Testis (tissue), 3 donors: ENCODE measurements around the gene ITIH6. TPM values are rescaled to one million over a fixed set of nuclear protein-coding genes. Genes with fewer than 3 reads are reported as not detected.
"Not testable (repeated sequence)": the region's sequence is repeated elsewhere in the genome, so short reads cannot be mapped to it uniquely, and the experiment has no call there.

Experiments
- DNase-seq: peaks from one replicate; pipeline ENCODE4 v3.0.0-alpha.2; 2019
- H3K27ac ChIP-seq, 2 donors: fragments of 200-600 bp; sonication (generic); one replicate each; pipeline ENCODE4 v1.5.1; 2019
- H3K27me3 ChIP-seq: fragments of 200-600 bp; sonication (generic); one replicate; pipeline ENCODE4 v1.5.1; 2019
- H3K36me3 ChIP-seq: fragments of 200-600 bp; sonication (generic); one replicate; pipeline ENCODE4 v1.5.1; 2017; ENCODE audit warnings: low read depth; ENCODE audit errors: missing control alignments
- H3K4me1 ChIP-seq: fragments of 200-600 bp; sonication (generic); one replicate; pipeline ENCODE4 v1.5.1; 2019
- H3K4me3 ChIP-seq, 2 donors: fragments of 200-600 bp; sonication (generic); one replicate each; pipeline ENCODE4 v1.5.1; 2017 to 2019
- H3K9me3 ChIP-seq: fragments of 200-600 bp; sonication (generic); one replicate; pipeline ENCODE4 v1.5.1; 2017
- CTCF ChIP-seq, 3 experiments: fragments of 450-650 bp in 2 of 3; fragments of 200-600 bp in 1 of 3; sonication (generic) in 1 of 3; IDR thresholded peaks; one replicate each; pipeline ENCODE4 v1.5.1; 2016 to 2019; ENCODE audit warnings: antibody characterized with exemption in 3 of 3, mild to moderate bottlenecking in 2 of 3, moderate library complexity in 1 of 3
- POLR2A ChIP-seq: fragments of 450-650 bp; IDR thresholded peaks from one replicate; pipeline ENCODE4 v1.6.1; 2017; ENCODE audit warnings: antibody characterized with exemption, mild to moderate bottlenecking, moderate library complexity
- WGBS, 2 donors: methylation state at CpG; one replicate each; pipeline ENCODE4 v1.1.5; 2018; 5-methylcytosine and 5-hydroxymethylcytosine counted together
- intact Hi-C: fragments of 100-400 bp; cut with DNase I; formaldehyde crosslinking; loops from one replicate; pipeline ENCODE4 v1.15.1; 2023; ENCODE audit warnings: low total_unique reads
- polyA plus RNA-seq: library from polyadenylated mRNA; stranded (reverse); fragments of 350-450 nt; fragmentation: Illumina TruSeq; extraction: RNeasy Lipid Tissue Mini Kit (QIAGEN cat#74804); gene quantifications from one replicate; pipeline ENCODE4 v1.2.3, GENCODE V29; 2014; ENCODE audit warnings: low read depth, low replicate concordance; ENCODE audit not compliant: insufficient read depth
- total RNA-seq, 2 donors: library from RNA; depleted of rRNA; stranded (reverse); fragments of >200 nt; gene quantifications; one replicate each; pipeline ENCODE4 v1.2.3, GENCODE V29; 2016

Gene ITIH6
- total and polyA plus RNA-seq, 3 donors from 2014 or later: 0.06 TPM; not detected in 2

GRCh38 chrX:54788446-54788845, 9.6 kb downstream of the ITIH6 start:
- no peak for TF ChIP-seq CTCF (IDR thresholded peaks at IDR 0.05)
- no peak for TF ChIP-seq POLR2A
- intact Hi-C loops: no loop called here
- H3K27ac ChIP-seq: no peak overlapping the region
- no peaks in the 10 kb centered on the region for H3K36me3 ChIP-seq
- H3K9me3 ChIP-seq: no peaks in the 10 kb centered on the region
- WGBS, 2 donors: 95 to 98% methylated on average over 4 to 9 of the region's 9 CpGs
- H3K27me3 ChIP-seq: no peaks in the 10 kb centered on the region
- no peak overlapping the region for H3K4me3 ChIP-seq
- no peaks in the 10 kb centered on the region for H3K4me1 ChIP-seq
- DNase-seq: no peak

GRCh38 chrX:54786967-54787366, 11.1 kb downstream of the ITIH6 start:
- H3K9me3 ChIP-seq: no peaks in the 10 kb centered on the region
- TF ChIP-seq POLR2A: no peak
- TF ChIP-seq CTCF (IDR thresholded peaks at IDR 0.05): no peak
- 90 to 100% methylated on average over 2 of the region's 2 CpGs for WGBS, 2 donors
- DNase-seq: no peak
- no peak overlapping the region for H3K27ac ChIP-seq
- no peak overlapping the region for H3K4me3 ChIP-seq
- H3K27me3 ChIP-seq: no peaks in the 10 kb centered on the region
- H3K4me1 ChIP-seq: no peaks in the 10 kb centered on the region
- H3K36me3 ChIP-seq: no peaks in the 10 kb centered on the region
- intact Hi-C loops: no loop called here

- intact Hi-C loops: no loop called here
- Histone ChIP-seq H3K9me3 (no peaks in the 10 kb centered on the region), H3K27me3 (no peaks in the 10 kb centered on the region), H3K4me1 (no peaks in the 10 kb centered on the region), H3K27ac (no peak overlapping the region), H3K4me3 (no peak overlapping the region), H3K36me3 (no peaks in the 10 kb centered on the region)
- DNase-seq: peak; percentile 38
- TF ChIP-seq CTCF (IDR thresholded peaks at IDR 0.05): no peak
- TF ChIP-seq POLR2A: no peak
- 51 to 81% methylated on average over 3 to 4 of the region's 4 CpGs for WGBS, 2 donors
Observed at GRCh38 chrX:54785901-54786300, 12.2 kb downstream of the ITIH6 start.

GRCh38 chrX:54776987-54777672, 20.9 kb downstream of the ITIH6 start:
- 89 to 93% methylated on average over 4 to 6 of the region's 6 CpGs for WGBS, 2 donors
- Histone ChIP-seq H3K4me3 (no peak overlapping the region), H3K27me3 (no peaks in the 10 kb centered on the region), H3K4me1 (no peaks in the 10 kb centered on the region), H3K36me3 (no peaks in the 10 kb centered on the region), H3K9me3 (no peaks in the 10 kb centered on the region), H3K27ac (no peak overlapping the region)
- no peak for TF ChIP-seq CTCF (IDR thresholded peaks at IDR 0.05)
- no peak for TF ChIP-seq POLR2A
- intact Hi-C loops: no loop called here
- DNase-seq: no peak

GRCh38 chrX:54776061-54776460, 22.0 kb downstream of the ITIH6 start:
- WGBS, 2 donors: 76 to 84% methylated on average over 4 to 5 of the region's 6 CpGs
- no peaks in the 10 kb centered on the region for H3K9me3 ChIP-seq
- no peak for DNase-seq
- intact Hi-C loops: no loop called here
- no peaks in the 10 kb centered on the region for H3K36me3 ChIP-seq
- TF ChIP-seq CTCF (IDR thresholded peaks at IDR 0.05): no peak
- no peak for TF ChIP-seq POLR2A
- H3K27ac ChIP-seq: no peak overlapping the region
- H3K27me3 ChIP-seq: no peaks in the 10 kb centered on the region
- H3K4me1 ChIP-seq: no peaks in the 10 kb centered on the region
- no peak overlapping the region for H3K4me3 ChIP-seq

- intact Hi-C loops, H3K27me3 ChIP-seq, H3K4me1 ChIP-seq, H3K9me3 ChIP-seq, H3K27ac ChIP-seq, H3K4me3 ChIP-seq, H3K36me3 ChIP-seq: not testable (repeated sequence)
- 40% methylated on average over 1 of the region's 2 CpGs; no CpG with 5 or more reads in 1 of the 2 donors for WGBS, 2 donors
- peak; percentile 56 for DNase-seq
Observed at GRCh38 chrX:54774391-54775094, 23.5 kb downstream of the ITIH6 start.
